Activated B cell treated with CpG ODN at 0.5 μM for 24 hours (primary cell): ENCODE data around the gene CYGB. TPM values are rescaled to one million over a fixed set of nuclear protein-coding genes. Genes with fewer than 3 reads are reported as not detected.
A peak's percentile ranks its signal among the peaks of the same experiment; 100 is the strongest.

Experiments used
- ATAC-seq: fragments of 200-7000 bp; cut with Tn5 transposase; one replicate; pipeline ENCODE4 v1.10.0; 2021; ENCODE audit warnings: low read depth, mild to moderate bottlenecking, moderate library complexity
- CTCF ChIA-PET: fragments of 350-600 bp; sonication (Branson Sonifier 250); formaldehyde crosslinking; loops from one replicate; lab custom pipeline; 2021; ENCODE audit warnings: antibody characterized with exemption; lab: Charles Lee
- POLR2A ChIA-PET: fragments of 350-600 bp; sonication (Branson Sonifier 250); formaldehyde crosslinking; loops from one replicate; lab custom pipeline; 2021; ENCODE audit warnings: antibody characterized with exemption; lab: Charles Lee
- DNase-seq: peaks from one replicate; pipeline ENCODE4 v3.0.0; 2022
- H3K27ac Mint-ChIP-seq: one replicate; pipeline ENCODE4 v1.8.0; 2020; ENCODE audit warnings: mixed read lengths
- H3K27me3 Mint-ChIP-seq: one replicate; pipeline ENCODE4 v1.8.0; 2021; ENCODE audit warnings: mixed read lengths
- H3K36me3 Mint-ChIP-seq: one replicate; pipeline ENCODE4 v1.8.0; 2021; ENCODE audit warnings: low read depth, mixed read lengths
- H3K4me1 Mint-ChIP-seq: one replicate; pipeline ENCODE4 v1.8.0; 2021; ENCODE audit warnings: mixed read lengths
- H3K4me3 Mint-ChIP-seq: one replicate; pipeline ENCODE4 v1.8.0; 2020; ENCODE audit warnings: mild to moderate bottlenecking, mixed read lengths
- H3K9me3 Mint-ChIP-seq: one replicate; pipeline ENCODE4 v1.8.0; 2020; ENCODE audit warnings: mixed read lengths
- intact Hi-C: fragments of 100-400 bp; cut with micrococcal nuclease; formaldehyde crosslinking; loops from one replicate; pipeline ENCODE4 v1.15.1; 2024
- total RNA-seq: library from RNA; stranded (reverse); gene quantifications from 2 replicates; pipeline ENCODE4 v1.2.3, GENCODE V29; 2022
- TF ChIP-seq, protein P1 (sequence below): fragments of 200-600 bp; IDR thresholded peaks from one replicate; pipeline ENCODE4 v1.8.0; 2022; ENCODE audit warnings: antibody characterized with exemption, mild to moderate bottlenecking

CYGB gene
- total RNA-seq, result 0.44 and 0.49 TPM in 2 replicates

DNA sequence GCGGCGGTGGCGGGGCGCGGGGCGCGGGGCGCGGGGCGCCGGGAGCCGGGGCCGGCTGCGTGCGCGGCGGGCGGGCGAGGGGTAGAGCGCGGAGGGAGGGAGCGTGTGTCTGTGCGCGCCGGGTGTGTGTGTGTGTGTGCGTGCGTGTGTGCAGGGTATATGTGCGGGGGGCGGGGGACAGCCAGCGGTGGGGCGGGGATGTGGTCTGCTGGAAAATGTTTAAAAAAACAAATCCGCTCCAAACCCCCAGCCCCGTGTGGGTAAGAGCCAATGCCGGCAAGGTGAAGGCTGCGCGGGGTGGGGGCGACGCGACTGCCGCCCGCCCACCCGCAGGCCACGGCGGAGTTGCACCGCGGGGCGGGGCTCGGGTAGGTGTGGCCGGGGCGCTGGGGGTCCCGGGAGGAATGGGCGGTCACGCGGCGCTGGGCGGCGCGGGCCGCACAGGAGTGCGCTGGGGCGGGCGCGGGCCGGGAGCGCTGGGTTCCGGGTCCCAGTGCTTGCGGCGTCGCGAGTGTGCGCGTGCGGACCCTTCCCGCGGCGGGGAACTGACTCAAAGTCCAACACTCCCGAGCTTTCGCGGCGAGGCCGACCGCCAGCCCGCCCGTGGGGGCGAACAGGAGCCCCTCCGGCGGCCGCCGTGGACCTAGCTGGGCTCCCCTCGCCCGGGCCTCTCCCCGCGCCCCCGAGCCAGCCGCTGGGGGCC, at the start of gene CYGB:
Gene CYGB, minus strand, starts transcription at position 132 of the 703 bp plus-strand sequence. CDS start 167 bp downstream, outside the sequence.
- Mint-ChIP-seq H3K36me3 (no peaks in the 10 kb centered on the region), H3K9me3 (no peaks in the 10 kb centered on the region), H3K4me3 (peak within 1 kb of the TSS; percentile 59), H3K27ac (no peak within 1 kb of the TSS), H3K27me3 (peaks cover 16% of the 10 kb centered on the region), H3K4me1 (peaks cover 24% of the 10 kb centered on the region)
- TF ChIP-seq, protein P1, sequence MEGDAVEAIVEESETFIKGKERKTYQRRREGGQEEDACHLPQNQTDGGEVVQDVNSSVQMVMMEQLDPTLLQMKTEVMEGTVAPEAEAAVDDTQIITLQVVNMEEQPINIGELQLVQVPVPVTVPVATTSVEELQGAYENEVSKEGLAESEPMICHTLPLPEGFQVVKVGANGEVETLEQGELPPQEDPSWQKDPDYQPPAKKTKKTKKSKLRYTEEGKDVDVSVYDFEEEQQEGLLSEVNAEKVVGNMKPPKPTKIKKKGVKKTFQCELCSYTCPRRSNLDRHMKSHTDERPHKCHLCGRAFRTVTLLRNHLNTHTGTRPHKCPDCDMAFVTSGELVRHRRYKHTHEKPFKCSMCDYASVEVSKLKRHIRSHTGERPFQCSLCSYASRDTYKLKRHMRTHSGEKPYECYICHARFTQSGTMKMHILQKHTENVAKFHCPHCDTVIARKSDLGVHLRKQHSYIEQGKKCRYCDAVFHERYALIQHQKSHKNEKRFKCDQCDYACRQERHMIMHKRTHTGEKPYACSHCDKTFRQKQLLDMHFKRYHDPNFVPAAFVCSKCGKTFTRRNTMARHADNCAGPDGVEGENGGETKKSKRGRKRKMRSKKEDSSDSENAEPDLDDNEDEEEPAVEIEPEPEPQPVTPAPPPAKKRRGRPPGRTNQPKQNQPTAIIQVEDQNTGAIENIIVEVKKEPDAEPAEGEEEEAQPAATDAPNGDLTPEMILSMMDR, result no peak
- intact Hi-C loops, result no loop called here
- ChIA-PET CTCF (interaction anchor here (1.6 kb wide), 1 partner anchor 9 kb away, joined by 8 read pairs; no protein-coding TSS in a partner anchor), POLR2A (interaction anchor here (2.3 kb wide), 1 partner anchor 10 kb away, joined by 25 read pairs; no protein-coding TSS in a partner anchor)
- ATAC-seq, result peak; percentile 60
- DNase-seq, result no peak

GRCh38 chr17:76586741-76587487, 49.4 kb upstream of the CYGB start:
- Mint-ChIP-seq H3K27me3 (peaks cover 39% of the 10 kb centered on the region), H3K4me1 (peaks cover 18% of the 10 kb centered on the region), H3K27ac (no peak overlapping the region), H3K36me3 (no peaks in the 10 kb centered on the region), H3K4me3 (peak overlapping the region; percentile 32), H3K9me3 (no peaks in the 10 kb centered on the region)
- TF ChIP-seq, protein P1, result no peak
- ATAC-seq (no peak), DNase-seq (no peak)
- intact Hi-C loops, result loop anchor here (5.0 kb wide), 1 partner anchor 35 kb away; no protein-coding TSS in a partner anchor
- POLR2A ChIA-PET, result interaction anchor here (1.6 to 2.0 kb wide), 2 partner anchors 30 to 59 kb away, joined by 8 to 18 read pairs; no protein-coding TSS in a partner anchor
- CTCF ChIA-PET, result interaction anchor here (1.0 to 1.2 kb wide), 2 partner anchors 29 to 37 kb away, joined by 3 to 4 read pairs; no protein-coding TSS in a partner anchor

- Mint-ChIP-seq H3K9me3 (no peaks in the 10 kb centered on the region), H3K27ac (no peak within 1 kb of the TSS), H3K4me3 (peak within 1 kb of the TSS; percentile 75), H3K27me3 (peaks cover 39% of the 10 kb centered on the region), H3K36me3 (no peaks in the 10 kb centered on the region), H3K4me1 (peaks cover 18% of the 10 kb centered on the region)
- ChIA-PET CTCF (interaction anchor here (1.0 to 1.2 kb wide), 2 partner anchors 28 to 38 kb away, joined by 3 to 4 read pairs; no protein-coding TSS in a partner anchor), POLR2A (interaction anchor here (0.6 to 2.0 kb wide), 6 partner anchors 29 to 1432 kb away, joined by 3 to 18 read pairs (median 8); partner anchors contain the start of gene PRPSAP1)
- intact Hi-C loops, result loop anchor here (5.0 kb wide), 1 partner anchor 36 kb away; no protein-coding TSS in a partner anchor
- peak; percentile 52 for DNase-seq
- peak; percentile 75 for ATAC-seq
- TF ChIP-seq, protein P1, result no peak
Measured at GRCh38 chr17:76585649-76586593, 48.4 kb upstream of the CYGB start, which contains the start of gene ST6GALNAC2. TSS of gene ST6GALNAC2 (minus strand) at chr17:76585860. CDS start at chr17:76585808, 52 bp downstream.

DNA sequence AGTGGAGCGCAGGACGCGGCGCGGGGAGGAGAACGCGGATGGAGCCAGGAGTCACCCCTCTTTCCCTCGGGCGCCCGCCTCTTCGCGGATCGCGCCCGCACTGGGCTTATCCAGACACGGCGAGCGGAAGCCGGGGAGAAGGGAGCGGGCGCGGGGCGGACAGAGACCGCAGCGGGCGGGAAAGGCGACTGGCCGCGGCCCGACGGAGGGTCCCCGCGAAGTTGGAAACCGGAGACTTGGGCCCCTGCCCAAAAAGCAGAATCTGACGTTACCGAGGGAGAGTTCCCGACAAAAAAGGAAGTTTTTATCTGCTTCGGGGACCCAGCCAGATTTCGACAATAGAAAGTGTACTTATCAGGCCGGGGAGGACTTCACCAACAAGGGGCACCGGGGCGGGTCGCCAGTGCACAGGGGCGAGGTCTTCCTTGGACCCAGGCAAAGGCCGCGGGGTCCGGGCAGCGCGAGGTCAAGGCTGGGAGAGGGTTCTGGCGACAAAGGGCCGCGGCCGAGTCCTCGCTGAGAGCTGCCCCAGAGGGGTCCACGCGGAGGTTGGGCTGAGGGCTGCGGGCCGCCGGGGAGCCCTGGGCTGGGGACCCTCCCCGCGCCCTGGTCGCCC, 47.6 kb upstream of the CYGB start:
- Mint-ChIP-seq H3K27me3 (peaks cover 39% of the 10 kb centered on the region), H3K4me1 (peaks cover 18% of the 10 kb centered on the region)
- POLR2A ChIA-PET, result interaction anchor here (0.6 to 2.0 kb wide), 4 partner anchors 27 to 231 kb away, joined by 3 to 18 read pairs (median 6); partner anchors contain the start of gene PRPSAP1

More for the DNA sequence above, 47.6 kb upstream of the CYGB start:
- CTCF ChIA-PET, result no interaction called here
- ATAC-seq (no peak), DNase-seq (peak; percentile 33)
- Mint-ChIP-seq H3K9me3 (no peaks in the 10 kb centered on the region), H3K27ac (no peak overlapping the region), H3K36me3 (no peaks in the 10 kb centered on the region), H3K4me3 (peak overlapping the region; percentile 75)
- intact Hi-C loops, result loop anchor here (5.0 kb wide), 1 partner anchor 37 kb away; no protein-coding TSS in a partner anchor
- TF ChIP-seq, protein P1, result no peak
